ENCODE results near the gene PHF20. TPM values are rescaled to one million over a fixed set of nuclear protein-coding genes. Genes with fewer than 3 reads are reported as not detected.
"Not testable (repeated sequence)": the region's sequence is repeated elsewhere in the genome, so short reads cannot be mapped to it uniquely, and the experiment has no call there.

PHF20 gene
- total and polyA plus RNA-seq, 8 donors = 9.4 to 20.3 (median 12.0) TPM

GRCh38 chr20:35750611-35751010, 21.2 kb upstream of the PHF20 start:
- Histone ChIP-seq H3K27me3 (no peaks in the 10 kb centered on the region), H3K4me1 (no peaks in the 10 kb centered on the region), H3K9me3 (no peaks in the 10 kb centered on the region), H3K36me3 (no peaks in the 10 kb centered on the region), H3K27ac (no peak overlapping the region), H3K4me3 (no peak overlapping the region)
- TF ChIP-seq CTCF (IDR thresholded peaks at IDR 0.05) = no peak
- ATAC-seq (no peak), DNase-seq (no peak), FAIRE-seq (no peak)
- intact Hi-C loops (cut with DNase I) = no loop called here
- WGBS, 2 donors = 55 to 70% methylated on average over 2 of the region's 2 CpGs

- no peak overlapping the region for H3K4me3 ChIP-seq
- no peak for TF ChIP-seq CTCF (IDR thresholded peaks at IDR 0.05)
- ATAC-seq (no peak), DNase-seq (no peak), FAIRE-seq (no peak)
- no peaks in the 10 kb centered on the region for H3K36me3 ChIP-seq
- 91 to 99% methylated on average over 4 of the region's 4 CpGs for WGBS, 2 donors
- no peaks in the 10 kb centered on the region for H3K9me3 ChIP-seq
- intact Hi-C loops (cut with DNase I) = no loop called here
- H3K27ac ChIP-seq = no peak overlapping the region
- no peaks in the 10 kb centered on the region for H3K4me1 ChIP-seq
- H3K27me3 ChIP-seq = no peaks in the 10 kb centered on the region
Observed at GRCh38 chr20:35756404-35756803, 15.4 kb upstream of the PHF20 start.

- no peak overlapping the region for H3K4me3 ChIP-seq
- DNase-seq = no peak
- ATAC-seq = no peak
- 69 to 70% methylated on average over 4 of the region's 4 CpGs for WGBS, 2 donors
- intact Hi-C loops (cut with DNase I) = no loop called here
- H3K36me3 ChIP-seq = no peaks in the 10 kb centered on the region
- H3K9me3 ChIP-seq = no peaks in the 10 kb centered on the region
- no peaks in the 10 kb centered on the region for H3K27me3 ChIP-seq
- no peak for FAIRE-seq
- no peak overlapping the region for H3K27ac ChIP-seq
- TF ChIP-seq CTCF (IDR thresholded peaks at IDR 0.05) = no peak
- no peaks in the 10 kb centered on the region for H3K4me1 ChIP-seq
Observed at GRCh38 chr20:35757098-35757705, 14.6 kb upstream of the PHF20 start.

GRCh38 chr20:35761548-35761947, 10.3 kb upstream of the PHF20 start:
- intact Hi-C loops (cut with DNase I); H3K9me3 ChIP-seq; H3K4me1 ChIP-seq; H3K27me3 ChIP-seq; H3K4me3 ChIP-seq; FAIRE-seq; ATAC-seq; H3K36me3 ChIP-seq; H3K27ac ChIP-seq: not testable (repeated sequence)
- peak in 1 of 6 donors; percentile 3 for DNase-seq
- 88 to 92% methylated on average over 11 of the region's 11 CpGs for WGBS, 2 donors

GRCh38 chr20:35762461-35762860, 9.4 kb upstream of the PHF20 start:
- DNase-seq (no peak), FAIRE-seq (no peak), ATAC-seq (no peak)
- H3K9me3 ChIP-seq = no peaks in the 10 kb centered on the region
- no peak overlapping the region for H3K27ac ChIP-seq
- no peaks in the 10 kb centered on the region for H3K4me1 ChIP-seq
- WGBS, 2 donors = 85 to 88% methylated on average over 3 of the region's 3 CpGs
- no peaks in the 10 kb centered on the region for H3K36me3 ChIP-seq
- no peak overlapping the region for H3K4me3 ChIP-seq
- intact Hi-C loops (cut with DNase I) = no loop called here
- no peaks in the 10 kb centered on the region for H3K27me3 ChIP-seq
- TF ChIP-seq CTCF (IDR thresholded peaks at IDR 0.05) = no peak

GRCh38 chr20:35764936-35765335, 6.9 kb upstream of the PHF20 start:
- 89% methylated on average over 2 of the region's 2 CpGs for WGBS, 2 donors
- DNase-seq = peak in 1 of 6 donors; percentile 2
- H3K27me3 ChIP-seq; H3K36me3 ChIP-seq; ATAC-seq; H3K4me3 ChIP-seq; intact Hi-C loops (cut with DNase I); FAIRE-seq; H3K27ac ChIP-seq; H3K9me3 ChIP-seq: not testable (repeated sequence)
- peaks cover 0 to 14% (median 11%) of the 10 kb centered on the region in 3 donors for H3K4me1 ChIP-seq

Measured in pancreas (tissue), 10 donors.